GM21825 (cell line): ENCODE results near the gene ABCA6.

ENCODE experiments used
- ATAC-seq: cut with Tn5 transposase; IDR thresholded peaks from one replicate; pipeline ENCODE4 v1.9.1; 2021; ENCODE audit warnings: mild to moderate bottlenecking, moderate library complexity; ENCODE audit not compliant: unreplicated experiment

ABCA6 gene

DNA sequence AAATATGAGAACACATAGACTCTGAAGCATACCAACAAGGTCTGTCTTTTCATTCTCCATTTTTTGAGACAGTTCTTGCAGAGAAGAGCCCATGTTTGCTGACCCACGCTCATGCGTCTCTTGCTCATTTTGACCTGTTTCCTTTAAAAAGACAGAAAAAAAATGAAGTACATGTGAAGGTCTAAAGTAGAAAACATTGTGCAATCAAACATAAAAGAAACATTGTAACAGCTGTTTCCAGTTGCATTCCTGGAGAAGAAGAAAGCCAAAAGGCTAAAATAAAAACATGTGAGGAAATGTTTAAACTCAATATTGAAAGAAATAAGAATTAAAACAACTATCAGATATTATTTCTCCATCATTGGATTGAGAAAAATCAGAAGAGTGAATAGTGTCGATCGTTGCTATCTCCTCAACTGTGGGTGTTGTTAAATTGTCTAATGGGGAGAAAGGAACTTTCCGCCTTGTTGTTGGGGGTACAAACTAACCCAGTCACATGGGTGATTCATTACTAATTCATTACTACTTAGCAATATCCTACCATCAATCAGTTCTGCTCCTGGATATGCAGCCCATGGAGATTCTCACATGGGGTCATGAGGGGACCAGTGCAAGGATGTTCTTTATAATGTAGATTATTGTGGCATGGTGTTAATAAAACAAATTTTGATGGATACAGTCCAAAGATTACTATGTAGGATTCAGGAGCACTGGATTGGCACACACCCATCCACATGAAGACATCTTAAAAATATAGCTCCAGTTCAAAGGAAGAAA lies 90.5 kb downstream of the ABCA6 start:
- no peak for ATAC-seq

DNA sequence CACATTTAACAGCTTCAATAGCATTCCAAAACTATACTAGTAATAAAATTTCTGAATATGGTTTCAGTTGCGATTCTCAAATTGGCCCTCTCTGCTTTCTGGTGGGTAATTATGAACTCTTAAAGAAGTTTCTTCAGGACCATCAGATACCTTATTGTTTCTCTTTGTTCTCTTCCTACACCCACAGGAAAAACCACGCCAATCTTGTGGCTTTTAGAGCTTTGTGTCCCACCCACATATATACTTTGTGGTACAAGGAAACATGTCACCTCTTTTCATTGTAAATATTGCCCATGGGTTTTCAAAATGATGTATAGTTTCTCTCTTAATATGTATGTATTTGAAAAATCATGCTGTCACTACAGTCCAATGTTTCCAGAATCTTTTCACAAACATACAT lies 93.1 kb downstream of the ABCA6 start:
- ATAC-seq: no peak

DNA sequence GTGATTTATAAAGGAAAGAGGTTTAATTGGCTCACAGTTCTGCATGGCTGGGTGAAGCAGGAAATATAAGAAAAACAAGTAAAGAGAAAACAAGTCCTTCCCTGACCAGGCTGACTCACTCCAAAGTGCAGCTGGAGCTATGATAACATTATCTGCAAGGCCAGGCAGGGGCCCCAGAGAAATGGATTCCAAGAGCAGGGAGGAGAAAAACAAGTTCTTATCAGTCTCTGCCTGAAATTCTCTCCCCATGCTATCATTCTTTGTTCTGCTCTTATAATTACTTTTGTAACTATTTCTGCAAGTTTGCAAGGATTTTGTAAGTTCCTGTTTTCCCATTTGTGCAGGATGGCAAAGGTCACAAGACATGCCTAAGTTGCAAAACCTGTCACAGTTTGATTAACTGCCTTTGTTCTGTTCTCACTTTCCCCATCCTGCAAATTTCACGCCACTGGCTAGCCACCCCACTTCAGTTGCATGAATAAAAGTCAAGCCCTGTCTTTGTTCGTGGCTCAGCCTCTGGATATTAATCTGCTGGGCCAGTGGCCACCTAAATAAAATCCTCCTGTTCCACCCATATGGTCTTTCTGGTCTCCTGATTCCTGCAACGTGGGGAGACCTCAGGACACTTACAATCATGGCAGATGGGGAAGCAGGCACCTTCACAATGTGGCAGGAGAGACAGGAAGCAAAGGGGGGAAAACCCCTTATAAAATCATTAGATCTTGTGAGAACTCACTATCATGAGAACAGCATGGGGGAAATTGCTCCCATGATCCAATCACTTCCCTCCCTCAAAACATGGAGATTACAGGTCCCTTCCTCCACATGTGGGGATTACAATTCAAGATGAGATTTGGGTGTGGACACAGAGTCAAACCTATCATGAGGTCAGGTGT lies 94.1 kb downstream of the ABCA6 start:
- ATAC-seq: no peak

DNA sequence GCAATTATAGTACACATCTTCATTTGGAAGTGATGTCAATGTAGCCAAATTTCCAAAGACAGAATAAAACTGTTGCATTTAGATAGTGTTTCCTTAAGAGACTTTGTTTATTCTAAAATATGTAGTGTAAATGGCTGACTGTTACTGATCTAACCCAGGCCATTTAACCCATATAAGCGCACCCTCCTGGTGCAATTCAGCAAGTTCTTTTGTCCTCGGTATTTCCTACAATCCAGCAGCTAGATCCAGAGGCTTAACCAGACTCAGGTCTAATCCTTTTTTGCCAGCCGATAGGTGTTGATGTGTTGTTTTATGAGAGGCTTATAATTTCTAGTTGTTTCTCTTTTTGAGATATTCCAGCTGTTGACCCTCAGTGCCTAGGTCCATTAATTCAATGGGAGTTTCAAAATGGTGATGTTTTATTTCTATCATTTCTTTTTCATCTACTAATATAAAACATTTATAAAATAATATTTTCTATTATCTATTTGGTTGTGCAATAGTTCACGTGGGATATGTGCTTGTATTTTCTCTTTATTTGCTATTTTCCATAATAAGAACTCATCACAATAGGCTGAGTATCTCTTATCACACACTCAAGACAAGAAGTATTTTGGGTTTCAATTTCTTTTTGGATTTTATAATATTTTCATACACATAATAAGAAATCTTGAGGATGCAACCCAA lies 95.4 kb downstream of the ABCA6 start:
- no peak for ATAC-seq

DNA sequence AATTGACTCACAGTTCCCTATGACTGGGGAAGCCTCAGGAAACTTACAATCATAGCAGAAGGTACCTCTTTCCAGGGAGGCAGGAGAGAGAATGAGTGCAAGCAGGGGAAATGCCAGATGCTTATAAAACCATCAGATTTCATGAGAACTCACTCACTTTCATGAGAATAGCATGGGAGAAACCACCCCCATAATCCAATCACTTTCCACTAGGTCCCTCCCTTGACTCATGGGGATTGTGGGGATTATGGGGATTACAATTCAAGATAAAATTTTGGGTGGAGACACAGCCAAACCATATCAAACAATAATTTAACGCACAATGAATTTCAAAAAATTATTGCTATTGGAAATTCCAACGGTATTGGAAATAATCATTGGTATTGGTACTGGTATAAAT lies 96.0 kb downstream of the ABCA6 start:
- no peak for ATAC-seq

DNA sequence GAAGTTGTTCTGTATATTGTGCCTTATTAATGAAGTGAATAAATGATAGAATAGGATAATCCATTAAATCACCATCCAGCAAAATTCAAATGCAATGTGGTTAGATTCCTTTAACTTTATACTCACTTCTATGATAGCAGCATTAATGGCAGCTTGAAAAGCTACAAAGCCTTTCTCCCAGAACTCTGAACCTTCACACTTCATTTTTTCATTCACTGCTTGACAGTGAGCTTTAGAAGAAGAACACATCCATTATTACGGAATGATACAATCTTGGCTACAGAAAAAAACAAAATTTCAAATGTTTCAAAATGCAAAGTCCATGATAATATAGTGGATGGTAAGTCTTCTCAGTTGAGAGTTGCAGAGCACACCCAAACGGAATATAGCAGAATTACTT lies 97.3 kb downstream of the ABCA6 start:
- no peak for ATAC-seq

DNA sequence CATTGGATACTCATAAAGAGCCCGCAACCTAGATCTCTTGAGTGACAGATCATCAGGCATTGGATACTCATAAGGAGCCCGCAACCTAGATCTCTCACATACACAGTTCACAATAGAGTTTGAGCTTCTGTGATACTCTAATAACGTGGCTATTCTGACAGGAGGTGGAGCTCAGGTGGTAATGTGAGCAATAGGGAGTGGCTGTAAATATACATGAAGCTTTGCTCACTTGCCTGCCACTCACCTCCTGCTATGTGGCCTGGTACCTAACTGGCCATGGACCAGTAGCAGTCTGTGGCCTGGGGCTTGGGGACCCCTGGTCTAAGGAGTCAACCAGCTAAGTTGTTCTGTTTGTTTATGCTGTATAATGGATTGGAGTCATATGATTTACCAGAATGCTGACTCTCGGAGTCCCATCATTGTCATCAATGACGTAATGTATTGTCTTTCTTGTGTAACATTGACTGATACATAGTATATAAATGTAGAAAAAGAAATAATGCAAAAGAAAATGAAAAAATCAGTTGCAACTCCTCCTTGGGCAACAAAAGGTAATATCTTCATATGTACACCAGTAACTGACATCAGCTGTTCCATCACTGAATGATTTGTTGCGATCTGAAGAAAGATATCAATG lies 98.5 kb downstream of the ABCA6 start:
- ATAC-seq: no peak

DNA sequence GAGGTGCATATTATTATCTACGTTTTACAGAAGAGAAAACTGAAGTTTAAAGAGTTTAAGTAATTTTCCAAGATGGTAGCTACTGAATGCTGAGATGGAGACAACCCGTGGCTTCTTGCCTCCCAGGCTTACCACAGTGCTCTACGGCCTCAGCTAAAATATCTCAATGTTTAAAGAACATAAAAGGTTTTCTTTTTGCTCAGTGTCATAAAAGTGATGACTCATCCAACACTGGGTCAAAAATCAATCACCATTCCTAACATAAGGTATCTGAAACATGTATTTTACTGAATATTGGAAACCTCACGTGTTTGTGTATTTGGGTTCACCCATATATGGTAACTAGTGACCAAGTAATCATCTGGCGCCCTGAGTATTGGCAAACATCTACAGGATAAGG lies 99.4 kb downstream of the ABCA6 start:
- no peak for ATAC-seq

DNA sequence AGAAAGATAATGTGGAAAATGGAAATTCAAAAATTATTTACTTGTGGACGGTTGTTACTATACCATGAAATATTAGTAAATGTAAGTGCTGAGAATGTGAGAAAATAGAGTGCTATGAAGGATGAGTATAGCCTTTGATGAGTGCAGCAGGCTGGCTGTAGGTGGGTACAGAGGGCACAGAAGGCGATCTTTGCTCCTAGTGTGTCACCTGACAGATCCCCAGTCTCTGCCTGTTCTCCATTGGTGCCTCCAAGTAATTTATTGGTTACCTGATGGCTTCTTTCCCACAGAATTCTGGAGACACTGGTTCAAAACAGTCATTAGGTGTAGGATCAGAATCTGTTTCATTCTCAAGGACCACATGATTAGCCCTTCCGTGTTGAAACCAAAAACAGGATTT lies 109.9 kb downstream of the ABCA6 start:
- no peak for ATAC-seq

DNA sequence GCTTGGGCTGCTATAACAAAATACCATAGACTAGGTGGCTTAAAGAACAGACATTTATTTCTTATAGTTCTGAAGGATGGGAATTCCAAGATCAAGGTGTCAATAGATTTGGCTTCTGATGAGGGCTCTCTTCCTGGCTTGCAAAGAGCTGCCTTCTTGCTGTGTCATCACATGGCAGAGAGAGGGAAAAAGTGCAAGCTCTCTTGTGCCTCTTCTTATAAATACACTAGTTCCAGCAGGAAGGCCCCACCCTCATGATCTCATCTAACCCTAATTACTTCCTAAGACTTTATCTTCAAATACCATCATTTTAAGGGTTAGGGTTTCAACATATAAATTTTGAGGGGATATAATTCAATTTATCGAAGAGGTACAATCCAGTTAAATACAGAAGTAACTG lies 111.5 kb downstream of the ABCA6 start:
- no peak for ATAC-seq
